ENCODE data around the gene SPPL2C.

- TF ChIP-seq EZH2 (IDR thresholded peaks at IDR 0.05; ENCODE audit: borderline replicate concordance, insufficient read depth, low read length, poor library complexity, severe bottlenecking), result no peak
- no peak for TF ChIP-seq CTCF (IDR thresholded peaks at IDR 0.05; ENCODE audit: poor library complexity, severe bottlenecking)
- TF ChIP-seq EP300 (conservative IDR thresholded peaks at IDR 0.05; ENCODE audit: poor library complexity, severe bottlenecking), result no peak
Observed at GRCh38 chr17:45876539-45876938, 31.9 kb downstream of the SPPL2C start.
